Upper lobe of left lung (tissue), 4 donors: ENCODE measurements around the gene DPP10.

Experiments
- EP300 ChIP-seq, 4 donors: sonication (generic); formaldehyde crosslinking; IDR thresholded peaks; one replicate each; pipeline ENCODE4 v1.5.1; 2017; ENCODE audit warnings: antibody characterized with exemption in 4 of 4, control low read depth in 2 of 4
- POLR2A ChIP-seq, 4 donors: fragments of 450-650 bp; IDR thresholded peaks; one replicate each; pipeline ENCODE4 v1.5.1; 2016 to 2017; ENCODE audit warnings: antibody characterized with exemption in 4 of 4, mild to moderate bottlenecking in 2 of 4
- POLR2AphosphoS5 ChIP-seq, 2 donors: sonication (generic); formaldehyde crosslinking; IDR thresholded peaks; one replicate each; pipeline ENCODE4 v1.5.1; 2017; ENCODE audit warnings: antibody characterized with exemption in 2 of 2
- TF ChIP-seq, protein P1 (sequence below), 6 experiments: fragments of 450-650 bp in 4 of 6; fragments of 200-600 bp in 2 of 6; sonication (generic) in 2 of 6; IDR thresholded peaks; one replicate each; pipeline ENCODE4 v1.5.1; 2016 to 2019; ENCODE audit warnings: antibody characterized with exemption in 6 of 6

DNA sequence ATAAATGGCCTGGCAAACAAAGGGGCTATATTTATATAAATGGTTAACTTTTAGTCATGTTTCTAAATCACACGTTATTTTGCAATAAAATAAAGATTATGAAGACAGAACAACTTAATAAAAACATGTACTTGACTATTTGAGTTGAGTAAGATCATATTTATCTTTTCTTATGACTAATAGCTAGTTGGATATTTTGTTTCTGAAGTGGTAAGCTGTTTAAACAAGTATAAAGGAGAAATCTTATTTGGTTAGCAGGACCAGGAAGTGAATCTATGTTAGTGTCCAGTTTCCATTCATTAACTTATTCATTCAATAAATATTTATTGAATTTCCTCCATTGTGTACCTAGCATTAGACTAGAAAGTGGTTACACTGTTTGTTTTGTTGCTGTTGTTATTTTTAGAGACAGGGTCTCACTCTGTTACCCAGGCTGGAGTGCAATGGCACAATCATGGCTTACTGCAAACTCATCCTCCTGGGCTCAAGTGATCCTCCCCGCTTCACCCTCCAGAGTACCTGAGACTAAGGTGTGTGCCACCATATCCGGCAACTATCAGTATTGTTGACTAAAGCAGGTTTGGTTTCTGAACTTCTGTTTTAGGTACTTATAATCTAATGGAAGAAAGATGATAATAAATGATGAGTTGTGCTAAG lies 312.6 kb downstream of the DPP10 start:
- TF ChIP-seq, protein P1, sequence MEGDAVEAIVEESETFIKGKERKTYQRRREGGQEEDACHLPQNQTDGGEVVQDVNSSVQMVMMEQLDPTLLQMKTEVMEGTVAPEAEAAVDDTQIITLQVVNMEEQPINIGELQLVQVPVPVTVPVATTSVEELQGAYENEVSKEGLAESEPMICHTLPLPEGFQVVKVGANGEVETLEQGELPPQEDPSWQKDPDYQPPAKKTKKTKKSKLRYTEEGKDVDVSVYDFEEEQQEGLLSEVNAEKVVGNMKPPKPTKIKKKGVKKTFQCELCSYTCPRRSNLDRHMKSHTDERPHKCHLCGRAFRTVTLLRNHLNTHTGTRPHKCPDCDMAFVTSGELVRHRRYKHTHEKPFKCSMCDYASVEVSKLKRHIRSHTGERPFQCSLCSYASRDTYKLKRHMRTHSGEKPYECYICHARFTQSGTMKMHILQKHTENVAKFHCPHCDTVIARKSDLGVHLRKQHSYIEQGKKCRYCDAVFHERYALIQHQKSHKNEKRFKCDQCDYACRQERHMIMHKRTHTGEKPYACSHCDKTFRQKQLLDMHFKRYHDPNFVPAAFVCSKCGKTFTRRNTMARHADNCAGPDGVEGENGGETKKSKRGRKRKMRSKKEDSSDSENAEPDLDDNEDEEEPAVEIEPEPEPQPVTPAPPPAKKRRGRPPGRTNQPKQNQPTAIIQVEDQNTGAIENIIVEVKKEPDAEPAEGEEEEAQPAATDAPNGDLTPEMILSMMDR (IDR thresholded peaks at IDR 0.05): no peak
- no peak for TF ChIP-seq POLR2AphosphoS5 (IDR thresholded peaks at IDR 0.05)
- TF ChIP-seq POLR2A (IDR thresholded peaks at IDR 0.05): no peak
- no peak for TF ChIP-seq EP300 (IDR thresholded peaks at IDR 0.05)
